ENCODE measurements around the gene TIMM13.
"Not testable (repeated sequence)": the region's sequence is repeated elsewhere in the genome, so short reads cannot be mapped to it uniquely, and the experiment has no call there.

The TIMM13 gene

DNA sequence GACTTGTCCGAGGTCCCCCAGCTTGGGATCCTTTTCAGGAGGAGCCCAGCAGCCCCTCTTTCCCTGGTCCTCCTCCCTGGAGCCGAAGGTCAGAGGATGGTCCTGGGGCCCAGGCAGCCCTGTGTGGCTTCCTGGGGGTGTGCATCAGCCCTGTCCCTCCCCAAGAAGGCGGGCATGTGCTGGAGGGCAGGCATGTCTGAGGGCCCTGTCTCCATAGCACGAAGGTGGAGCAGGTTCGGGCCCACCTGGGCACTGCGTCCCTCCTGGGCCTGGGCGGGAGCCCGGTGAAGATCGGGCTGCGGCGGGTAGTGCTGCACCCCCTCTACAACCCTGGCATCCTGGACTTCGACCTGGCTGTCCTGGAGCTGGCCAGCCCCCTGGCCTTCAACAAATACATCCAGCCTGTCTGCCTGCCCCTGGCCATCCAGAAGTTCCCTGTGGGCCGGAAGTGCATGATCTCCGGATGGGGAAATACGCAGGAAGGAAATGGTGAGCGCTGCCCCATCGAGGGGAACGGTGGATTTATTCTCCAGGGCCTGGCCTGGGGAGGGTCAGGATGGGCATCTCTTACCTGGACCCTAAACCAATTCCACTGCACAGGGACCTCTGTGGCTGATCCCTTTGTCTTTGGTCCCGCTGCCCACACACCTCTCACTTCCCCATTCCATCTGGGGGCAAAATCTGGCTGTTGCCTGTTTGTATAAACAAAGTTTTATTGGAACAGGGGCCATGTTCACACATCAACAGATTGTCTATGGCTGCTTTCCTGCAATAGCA lies 10.9 kb downstream of the TIMM13 start:
- DNase-seq (ENCODE audit: low read depth in 4 of 4, low spot score in 1 of 4) = no peak

DNA sequence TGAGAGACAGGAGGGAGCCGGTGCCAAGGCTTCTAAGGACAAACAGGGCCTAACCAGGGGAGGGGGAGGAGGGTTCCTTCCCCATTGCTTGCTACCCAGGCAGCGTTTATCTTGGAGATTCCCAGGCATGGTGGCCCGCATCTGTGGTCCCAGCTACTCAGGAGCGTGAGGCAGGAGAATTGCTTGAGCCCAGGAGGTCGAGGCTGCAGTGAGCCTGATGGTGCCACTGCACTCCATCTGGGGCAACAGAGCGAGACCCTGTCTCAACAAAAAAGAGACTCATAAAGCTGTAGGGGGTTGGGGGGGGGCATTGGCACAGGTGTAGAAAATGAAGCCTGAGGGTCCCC lies 11.4 kb downstream of the TIMM13 start:
- no peak for DNase-seq (ENCODE audit: low read depth in 4 of 4, low spot score in 1 of 4)

DNA sequence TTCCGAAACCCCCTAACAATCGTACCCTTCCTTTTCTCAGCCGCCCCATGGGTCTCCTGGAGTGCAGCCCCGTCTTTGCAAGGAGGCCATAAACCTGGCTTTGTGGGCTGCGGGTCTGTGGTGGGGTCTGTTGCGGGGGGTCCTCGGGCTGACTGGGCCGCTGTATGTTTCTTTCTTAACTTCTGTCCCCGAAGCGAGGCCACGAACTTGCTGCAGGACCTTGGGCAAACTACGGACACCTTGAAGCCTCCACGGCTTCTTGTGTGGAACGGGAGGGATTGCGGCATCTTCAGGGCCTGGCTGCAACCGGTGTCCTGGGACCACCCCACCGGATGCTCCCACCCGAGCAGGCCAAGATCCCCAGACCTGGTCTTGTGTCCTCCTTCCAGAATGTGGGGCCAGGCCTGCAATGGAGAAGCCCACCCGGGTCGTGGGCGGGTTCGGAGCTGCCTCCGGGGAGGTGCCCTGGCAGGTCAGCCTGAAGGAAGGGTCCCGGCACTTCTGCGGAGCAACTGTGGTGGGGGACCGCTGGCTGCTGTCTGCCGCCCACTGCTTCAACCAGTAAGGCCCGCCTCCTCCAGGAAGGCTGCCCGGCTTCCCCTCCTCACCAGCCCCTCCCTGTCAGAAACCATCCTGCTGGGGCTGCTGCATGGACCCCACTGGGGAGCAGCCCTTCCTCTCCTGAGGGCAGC lies 12.0 kb downstream of the TIMM13 start:
- DNase-seq (ENCODE audit: low read depth in 4 of 4, low spot score in 1 of 4) = no peak

DNA sequence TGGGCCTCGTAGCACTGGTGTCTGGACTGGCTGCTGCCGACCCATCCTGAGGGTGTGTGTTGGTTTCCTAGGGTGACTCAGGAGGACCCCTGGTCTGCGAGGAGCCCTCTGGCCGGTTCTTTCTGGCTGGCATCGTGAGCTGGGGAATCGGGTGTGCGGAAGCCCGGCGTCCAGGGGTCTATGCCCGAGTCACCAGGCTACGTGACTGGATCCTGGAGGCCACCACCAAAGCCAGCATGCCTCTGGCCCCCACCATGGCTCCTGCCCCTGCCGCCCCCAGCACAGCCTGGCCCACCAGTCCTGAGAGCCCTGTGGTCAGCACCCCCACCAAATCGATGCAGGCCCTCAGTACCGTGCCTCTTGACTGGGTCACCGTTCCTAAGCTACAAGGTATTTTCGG lies 13.8 kb downstream of the TIMM13 start:
- no peak for DNase-seq (ENCODE audit: low read depth in 4 of 4, low spot score in 1 of 4)

DNA sequence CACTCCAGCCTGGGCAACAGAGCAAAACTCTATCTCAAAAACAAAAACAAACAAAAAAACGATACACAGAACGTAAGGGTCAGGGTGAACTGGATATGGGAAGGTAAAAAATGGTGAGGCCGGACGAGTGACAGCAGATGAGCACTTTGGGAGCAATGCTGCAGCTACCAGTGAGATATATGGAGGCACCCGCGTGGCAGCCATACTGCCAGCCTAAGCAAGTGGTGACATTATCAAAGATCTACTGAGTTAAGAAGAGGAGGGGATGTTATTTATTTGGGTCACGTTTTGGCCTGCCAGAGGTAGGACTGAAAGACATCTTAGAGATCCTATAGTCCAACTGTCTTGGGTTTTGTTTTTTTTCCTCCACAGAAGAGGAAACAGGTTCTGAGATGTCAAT lies 14.2 kb downstream of the TIMM13 start:
- DNase-seq (ENCODE audit: low read depth in 4 of 4, low spot score in 1 of 4) = no peak

DNA sequence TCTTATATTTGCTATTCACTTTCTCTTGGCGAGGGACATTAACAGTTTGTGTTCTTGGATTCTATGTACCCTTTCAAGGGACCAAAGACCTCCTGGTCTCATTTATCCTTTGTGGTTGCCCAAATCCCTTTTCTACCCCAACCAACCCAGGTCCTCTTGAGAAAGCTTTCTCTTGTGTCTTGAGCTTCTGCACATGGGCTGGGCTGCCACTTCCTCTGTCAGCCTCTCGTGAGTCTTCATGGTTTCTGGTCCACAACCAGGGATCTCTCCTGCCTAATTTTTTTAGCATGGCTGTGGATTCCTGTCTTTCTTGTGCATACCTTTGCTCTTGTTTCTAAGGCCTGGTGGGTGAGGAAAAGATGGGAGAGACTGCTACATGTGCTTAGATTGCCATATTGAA lies 14.9 kb downstream of the TIMM13 start:
- no peak for DNase-seq (ENCODE audit: low read depth in 4 of 4, low spot score in 1 of 4)

DNA sequence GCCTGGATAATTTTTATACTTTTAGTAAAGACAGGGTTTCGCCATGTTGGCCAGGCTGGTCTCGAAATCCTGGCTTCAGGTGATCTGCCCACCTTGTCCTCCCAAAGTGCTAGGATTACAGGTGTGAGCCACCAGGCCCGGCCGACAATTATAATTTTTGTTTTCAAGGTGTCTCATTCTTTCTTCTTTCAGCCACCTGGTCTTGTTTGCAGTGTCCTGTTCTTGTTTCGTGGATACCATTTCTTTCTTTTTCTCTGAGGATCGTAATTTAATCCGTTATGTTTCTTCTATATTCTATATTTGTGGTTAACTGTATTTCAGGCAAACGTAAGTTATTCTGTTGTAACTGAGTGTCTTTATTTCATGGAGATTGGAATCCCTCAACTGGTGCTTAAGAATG lies 15.7 kb downstream of the TIMM13 start:
- DNase-seq (ENCODE audit: low read depth in 4 of 4, low spot score in 1 of 4) = no peak

DNA sequence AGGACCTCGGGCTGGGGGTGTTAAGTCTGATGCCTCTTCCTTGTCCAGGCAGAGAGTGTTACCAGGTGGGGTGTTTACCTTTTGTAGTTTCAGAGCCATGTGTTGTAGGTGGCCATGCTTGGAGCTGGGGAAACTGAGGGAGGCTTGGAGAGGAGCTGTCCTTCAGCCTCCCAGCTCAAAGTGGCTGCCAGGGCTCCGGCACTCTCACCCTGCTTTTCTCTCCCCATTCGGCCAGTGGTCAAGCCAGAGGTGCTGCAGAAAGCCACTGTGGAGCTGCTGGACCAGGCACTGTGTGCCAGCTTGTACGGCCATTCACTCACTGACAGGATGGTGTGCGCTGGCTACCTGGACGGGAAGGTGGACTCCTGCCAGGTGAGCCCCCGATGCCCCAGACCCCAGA lies 17.4 kb downstream of the TIMM13 start:
- DNase-seq (ENCODE audit: low read depth in 4 of 4, low spot score in 1 of 4) = no peak

DNA sequence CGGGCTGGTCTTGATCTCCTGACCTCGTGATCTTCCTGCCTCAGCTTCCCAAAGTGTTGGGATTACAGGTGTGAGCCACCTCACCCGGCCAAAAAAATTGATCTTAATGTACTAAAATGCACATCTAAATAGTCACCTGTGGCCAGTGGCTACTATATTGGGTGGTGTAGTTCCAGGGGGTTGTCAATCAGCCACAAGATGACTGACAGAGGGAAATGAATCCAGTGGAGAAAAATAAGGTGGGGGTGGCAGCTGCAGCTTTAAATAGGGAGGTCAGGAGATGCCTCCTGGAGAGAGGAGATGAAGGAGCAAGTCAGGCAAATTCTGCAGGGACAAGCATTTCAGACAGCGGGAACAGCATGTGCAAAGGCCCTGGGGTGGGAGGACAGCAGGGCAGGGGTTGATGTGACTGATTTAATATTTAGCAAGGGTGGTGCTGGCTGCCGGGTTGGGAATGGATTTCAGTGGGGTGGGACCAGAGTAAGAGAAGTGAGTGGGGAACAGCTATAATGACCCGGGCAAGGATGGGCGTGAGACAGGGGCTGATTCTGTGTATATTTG lies 18.0 kb downstream of the TIMM13 start:
- DNase-seq (ENCODE audit: low read depth in 4 of 4, low spot score in 1 of 4) = no peak

DNA sequence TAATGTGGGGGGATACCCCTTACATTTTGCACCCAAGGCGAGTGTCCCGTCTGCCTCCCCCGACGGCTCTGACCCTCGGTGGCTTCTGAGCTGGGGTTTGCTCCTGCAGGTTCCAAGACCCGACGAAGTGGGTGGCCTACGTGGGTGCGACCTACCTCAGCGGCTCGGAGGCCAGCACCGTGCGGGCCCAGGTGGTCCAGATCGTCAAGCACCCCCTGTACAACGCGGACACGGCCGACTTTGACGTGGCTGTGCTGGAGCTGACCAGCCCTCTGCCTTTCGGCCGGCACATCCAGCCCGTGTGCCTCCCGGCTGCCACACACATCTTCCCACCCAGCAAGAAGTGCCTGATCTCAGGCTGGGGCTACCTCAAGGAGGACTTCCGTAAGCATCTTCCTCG lies 19.1 kb downstream of the TIMM13 start:
- DNase-seq (ENCODE audit: low read depth in 4 of 4, low spot score in 1 of 4) = no peak

DNA sequence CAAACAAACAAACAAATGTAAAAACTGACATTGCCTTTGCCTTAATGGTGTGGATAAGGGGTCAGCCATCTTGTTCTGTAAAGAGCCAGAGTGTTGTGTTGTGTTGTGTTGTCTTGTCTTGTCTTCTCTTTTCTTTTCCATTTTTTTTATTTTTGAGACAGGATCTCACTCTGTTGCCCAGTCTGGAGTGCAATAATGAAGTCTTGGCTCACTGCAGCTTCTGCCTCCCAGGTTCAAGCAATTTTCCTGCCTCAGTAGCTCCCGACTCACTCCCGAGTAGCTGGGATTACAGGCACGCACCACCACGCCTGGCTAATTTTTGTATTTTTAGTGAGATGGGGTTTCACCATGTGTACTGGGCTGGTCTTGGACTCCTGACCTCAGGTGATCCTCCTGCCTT lies 27.8 kb downstream of the TIMM13 start:
- DNase-seq (ENCODE audit: low read depth in 4 of 4, low spot score in 1 of 4) = no peak

DNA sequence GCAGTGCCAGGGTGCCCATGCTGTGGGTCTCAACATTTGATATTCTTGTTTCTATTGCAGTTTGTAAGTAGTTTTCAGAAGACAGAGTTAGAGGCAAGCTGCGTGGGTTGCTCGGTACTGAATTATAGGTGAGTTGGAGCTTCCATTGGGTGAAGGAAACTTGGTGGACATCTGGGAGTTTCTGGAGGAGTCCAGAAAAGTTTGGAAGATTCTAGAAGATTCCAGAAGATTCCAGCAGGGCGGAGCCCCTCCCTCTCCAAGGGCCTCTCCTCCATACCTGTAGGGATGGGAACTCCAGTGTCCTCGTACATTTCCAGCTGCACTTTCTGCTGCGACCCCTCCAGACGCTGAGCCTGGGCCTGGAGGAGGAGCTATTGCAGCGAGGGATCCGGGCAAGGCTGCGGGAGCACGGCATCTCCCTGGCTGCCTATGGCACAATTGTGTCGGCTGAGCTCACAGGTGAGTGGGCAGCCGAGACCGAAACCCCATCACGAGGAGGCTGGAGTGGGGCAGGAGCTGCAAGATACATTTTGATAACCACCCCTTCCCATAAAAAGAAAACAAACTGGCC lies 28.6 kb downstream of the TIMM13 start:
- no peak for DNase-seq (ENCODE audit: low read depth in 4 of 4, low spot score in 1 of 4)

DNA sequence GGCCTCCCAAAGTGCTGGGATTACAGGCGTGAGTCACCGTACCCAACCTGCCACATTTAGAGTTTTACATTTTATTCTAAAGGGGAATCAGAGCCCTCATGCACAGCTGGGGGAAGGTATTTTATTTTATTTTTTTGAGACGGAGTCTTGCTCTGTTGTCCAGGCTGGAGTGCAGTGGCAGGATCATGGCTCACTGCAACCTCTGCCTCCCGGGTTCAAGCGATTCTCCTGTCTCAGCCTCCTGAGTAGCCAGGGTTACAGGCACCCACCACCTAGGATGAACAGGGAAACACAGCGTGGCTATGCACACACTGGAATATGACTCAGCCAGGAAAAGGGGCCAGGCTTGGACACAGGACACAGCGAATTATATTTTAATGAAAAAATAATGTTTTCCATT lies 30.2 kb downstream of the TIMM13 start:
- DNase-seq (ENCODE audit: low read depth in 4 of 4, low spot score in 1 of 4) = not testable (repeated sequence)

DNA sequence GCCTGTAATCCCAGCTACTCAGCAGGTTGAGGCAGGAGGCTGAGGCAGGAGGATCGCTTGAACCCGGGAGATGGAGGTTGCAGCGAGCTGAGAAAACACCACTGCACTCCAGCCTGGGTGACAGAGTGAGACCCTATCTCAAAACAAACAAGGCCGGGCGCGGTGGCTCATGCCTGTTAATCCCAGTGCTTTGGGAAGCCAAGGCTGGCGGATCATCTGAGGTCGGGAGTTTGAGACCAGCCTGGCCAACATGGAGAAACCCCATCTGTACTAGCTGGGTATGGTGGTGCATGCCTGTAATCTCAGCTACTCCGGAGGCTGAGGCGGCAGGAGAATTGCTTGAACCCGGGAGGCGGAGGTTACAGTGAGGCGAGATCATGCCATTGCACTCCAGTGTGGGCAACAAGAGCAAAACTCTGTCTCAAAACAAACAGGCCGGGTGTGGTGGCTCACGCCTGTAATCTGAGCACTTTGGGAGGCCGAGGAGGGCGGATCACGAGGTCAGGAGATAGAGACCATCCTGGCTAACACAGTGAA lies 32.0 kb downstream of the TIMM13 start:
- DNase-seq (ENCODE audit: low read depth in 4 of 4, low spot score in 1 of 4) = not testable (repeated sequence)

DNA sequence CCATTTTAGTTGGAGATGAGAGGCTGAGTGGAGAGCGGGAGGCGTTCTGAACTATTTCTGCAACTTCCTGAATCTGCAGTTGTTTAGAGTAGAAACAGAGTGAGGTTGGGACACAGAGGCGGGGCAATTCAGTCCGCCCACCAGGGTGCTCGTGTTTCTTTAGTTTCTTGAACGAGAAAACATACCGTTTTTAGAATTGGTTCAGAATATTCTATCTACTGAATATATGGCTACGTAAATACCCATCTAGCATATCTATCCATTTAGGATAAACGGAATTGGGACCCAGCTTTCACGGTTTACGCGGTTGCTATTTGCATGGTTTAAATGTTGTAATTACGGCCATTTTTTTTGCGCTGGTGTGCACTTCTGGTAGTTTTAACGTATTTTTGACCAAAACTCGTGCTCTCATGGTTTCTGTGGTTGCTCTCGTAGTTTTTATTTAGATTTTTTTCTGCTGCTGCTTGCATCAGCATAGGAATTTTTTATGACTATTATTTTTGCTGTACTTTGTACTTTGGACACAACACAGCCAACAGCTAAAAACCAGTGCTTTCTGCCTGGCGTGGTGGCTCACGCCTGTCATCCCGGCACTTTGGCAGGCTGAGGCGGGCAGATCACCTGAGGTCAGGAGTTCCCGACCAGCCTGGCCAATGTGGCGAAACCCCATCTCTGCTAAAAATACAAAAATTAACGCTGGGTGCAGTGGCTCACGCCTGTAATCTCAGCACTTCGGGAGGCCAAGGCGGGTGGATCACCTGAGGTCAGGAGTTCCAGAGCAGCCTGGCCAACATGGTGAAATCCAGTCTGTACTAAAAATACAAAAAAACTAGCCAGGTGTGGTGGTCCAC lies 32.7 kb downstream of the TIMM13 start:
- DNase-seq (ENCODE audit: low read depth in 4 of 4, low spot score in 1 of 4) = no peak

DNA sequence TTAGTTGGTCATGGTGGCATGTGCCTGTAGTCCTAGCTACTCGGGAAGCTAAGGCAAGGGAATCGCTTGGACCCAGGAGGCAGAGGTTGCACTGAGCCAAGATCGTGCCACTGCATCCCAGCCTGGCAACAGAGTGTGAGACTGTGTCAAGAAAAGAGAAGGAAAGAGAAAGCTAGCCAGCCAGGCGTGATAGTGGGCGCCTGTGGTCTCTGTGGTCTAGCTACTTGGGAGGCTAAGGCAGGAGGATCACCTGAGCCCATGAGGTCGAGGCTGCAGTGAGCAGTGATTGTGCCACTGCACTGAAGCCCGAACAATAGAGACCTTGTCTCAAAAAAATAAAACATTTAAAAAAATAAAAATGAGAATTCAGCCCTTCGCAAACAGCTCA lies 33.3 kb downstream of the TIMM13 start:
- no peak for DNase-seq (ENCODE audit: low read depth in 4 of 4, low spot score in 1 of 4)

DNA sequence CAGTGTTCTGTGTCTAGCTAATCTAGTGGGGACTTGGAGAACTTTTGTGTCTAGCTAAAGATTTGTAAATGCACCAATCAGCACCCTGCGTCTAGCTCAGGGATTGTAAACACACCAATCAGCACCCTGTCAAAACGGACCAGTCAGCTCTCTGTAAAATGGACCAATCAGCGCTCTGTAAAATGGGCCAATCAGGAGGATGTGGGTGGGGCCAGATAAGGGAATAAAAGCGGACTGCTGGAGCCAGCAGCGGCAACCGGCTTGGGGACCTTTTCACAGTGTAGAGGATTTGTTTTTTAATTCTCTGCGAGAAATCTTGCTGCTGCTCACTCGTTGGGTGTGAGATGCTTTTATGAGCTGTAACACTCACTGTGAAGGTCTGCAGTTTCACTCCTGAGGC lies 34.5 kb downstream of the TIMM13 start:
- DNase-seq (ENCODE audit: low read depth in 4 of 4, low spot score in 1 of 4) = not testable (repeated sequence)

DNA sequence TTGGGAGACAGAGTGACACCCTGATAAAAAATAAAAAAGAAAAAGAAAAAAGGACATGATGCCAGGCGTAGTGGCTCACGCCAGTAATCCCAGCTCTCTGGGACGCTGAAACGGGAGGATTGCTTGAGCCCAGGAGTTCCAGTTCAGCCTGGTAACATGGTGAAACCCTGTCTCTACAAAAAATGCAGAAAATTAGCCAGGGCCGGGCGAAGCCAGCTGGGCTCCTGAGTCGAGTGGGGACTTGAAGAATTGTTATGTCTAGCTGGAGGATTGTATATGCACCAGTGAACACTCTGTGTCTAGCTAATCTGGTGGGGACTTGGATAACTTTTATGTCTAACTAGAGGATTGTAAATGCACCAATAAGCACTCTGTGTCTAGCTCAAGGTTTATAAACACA lies 35.0 kb downstream of the TIMM13 start:
- DNase-seq (ENCODE audit: low read depth in 4 of 4, low spot score in 1 of 4) = no peak

DNA sequence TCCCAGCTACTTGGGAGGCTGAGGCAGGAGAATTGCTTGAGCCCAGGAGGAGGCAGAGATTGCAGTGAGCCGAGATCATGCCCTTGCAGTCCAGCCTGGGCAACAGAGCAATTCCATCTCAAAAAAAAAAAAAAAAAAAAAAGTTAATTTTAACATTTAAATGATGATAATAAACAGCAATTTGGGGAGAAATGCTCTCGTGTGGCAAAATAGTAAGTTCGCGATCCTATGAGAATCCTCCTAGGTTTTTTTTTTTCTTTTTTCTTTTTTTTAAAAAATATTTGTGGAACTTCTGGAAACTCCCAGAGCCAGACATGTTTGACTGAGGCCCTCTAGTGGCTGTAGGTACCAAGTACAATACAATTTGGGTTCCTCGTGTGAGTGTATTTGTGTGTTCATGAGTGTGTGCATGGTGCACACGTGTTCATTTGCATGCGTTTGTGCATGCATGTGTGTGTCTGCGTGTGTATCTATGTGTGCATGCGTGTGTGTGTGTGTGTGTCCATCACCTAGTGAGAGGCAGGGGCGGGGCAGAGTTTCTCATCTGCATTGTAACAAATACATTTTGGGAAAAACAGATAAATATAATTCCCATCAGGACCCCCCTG lies 36.2 kb downstream of the TIMM13 start:
- peak in 1 of 4 experiments; percentile 9 for DNase-seq (ENCODE audit: low read depth in 4 of 4, low spot score in 1 of 4)

DNA sequence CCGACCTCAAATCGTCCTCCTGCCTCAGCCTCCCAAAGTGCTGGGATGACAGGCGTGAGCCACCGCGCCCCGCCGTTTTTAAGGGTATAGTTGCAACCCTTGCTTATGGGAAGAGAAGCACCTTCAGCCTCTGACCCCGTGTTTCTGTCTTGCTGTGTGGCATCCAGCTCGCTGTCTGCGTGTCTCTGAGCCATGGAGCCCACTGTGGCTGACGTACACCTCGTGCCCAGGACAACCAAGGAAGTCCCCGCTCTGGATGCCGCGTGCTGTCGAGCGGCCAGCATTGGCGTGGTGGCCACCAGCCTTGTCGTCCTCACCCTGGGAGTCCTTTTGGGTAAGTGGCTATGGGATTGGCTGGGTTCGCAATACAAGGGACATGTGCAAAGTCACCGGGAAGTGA lies 37.8 kb downstream of the TIMM13 start:
- no peak for DNase-seq (ENCODE audit: low read depth in 4 of 4, low spot score in 1 of 4)
